GM12865 (cell line): ENCODE results near the gene FFAR3.

Experiments used
- DNase-seq: peaks from one replicate; pipeline ENCODE4 v3.0.0; 2010; ENCODE audit warnings: low read depth
- H3K4me3 ChIP-seq: 2 replicates; pipeline ENCODE4 v1.5.1; 2011; ENCODE audit warnings: mild to moderate bottlenecking, low read depth, low read length, control low read depth
- CTCF ChIP-seq: IDR thresholded peaks from 2 replicates; pipeline ENCODE4 v1.5.1; 2011; ENCODE audit warnings: low read length, control low read depth, low read depth, inconsistent platforms; ENCODE audit not compliant: insufficient read depth; ENCODE audit errors: missing control alignments

Gene FFAR3

GRCh38 chr19:35408284-35409171, 50.3 kb downstream of the FFAR3 start:
- DNase-seq = peak; percentile 87
- TF ChIP-seq CTCF = no peak
- H3K4me3 ChIP-seq = peak overlapping the region; percentile 49

- TF ChIP-seq CTCF = no peak
- DNase-seq = no peak
- H3K4me3 ChIP-seq = peak overlapping the region; percentile 49
These were observed 50.9 kb downstream of the FFAR3 start for GRCh38 chr19:35409191-35409590.
